ENCODE results near the gene SPACA7.

GRCh38 chr13:112483299-112483698 lies 107.1 kb downstream of the SPACA7 start:
- TF ChIP-seq POLR2A (IDR thresholded peaks at IDR 0.05): no peak
- TF ChIP-seq, protein P1, sequence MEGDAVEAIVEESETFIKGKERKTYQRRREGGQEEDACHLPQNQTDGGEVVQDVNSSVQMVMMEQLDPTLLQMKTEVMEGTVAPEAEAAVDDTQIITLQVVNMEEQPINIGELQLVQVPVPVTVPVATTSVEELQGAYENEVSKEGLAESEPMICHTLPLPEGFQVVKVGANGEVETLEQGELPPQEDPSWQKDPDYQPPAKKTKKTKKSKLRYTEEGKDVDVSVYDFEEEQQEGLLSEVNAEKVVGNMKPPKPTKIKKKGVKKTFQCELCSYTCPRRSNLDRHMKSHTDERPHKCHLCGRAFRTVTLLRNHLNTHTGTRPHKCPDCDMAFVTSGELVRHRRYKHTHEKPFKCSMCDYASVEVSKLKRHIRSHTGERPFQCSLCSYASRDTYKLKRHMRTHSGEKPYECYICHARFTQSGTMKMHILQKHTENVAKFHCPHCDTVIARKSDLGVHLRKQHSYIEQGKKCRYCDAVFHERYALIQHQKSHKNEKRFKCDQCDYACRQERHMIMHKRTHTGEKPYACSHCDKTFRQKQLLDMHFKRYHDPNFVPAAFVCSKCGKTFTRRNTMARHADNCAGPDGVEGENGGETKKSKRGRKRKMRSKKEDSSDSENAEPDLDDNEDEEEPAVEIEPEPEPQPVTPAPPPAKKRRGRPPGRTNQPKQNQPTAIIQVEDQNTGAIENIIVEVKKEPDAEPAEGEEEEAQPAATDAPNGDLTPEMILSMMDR (IDR thresholded peaks at IDR 0.05): no peak

Data from body of pancreas (tissue), 4 donors.